GM18499 (cell line): Measurements from ENCODE around the gene DENND2C.

ENCODE experiments used
- ATAC-seq: cut with Tn5 transposase; IDR thresholded peaks from one replicate; pipeline ENCODE4 v1.9.1; 2021; ENCODE audit warnings: moderate number of reproducible peaks; ENCODE audit not compliant: insufficient read depth, unreplicated experiment

The DENND2C gene, protein sequence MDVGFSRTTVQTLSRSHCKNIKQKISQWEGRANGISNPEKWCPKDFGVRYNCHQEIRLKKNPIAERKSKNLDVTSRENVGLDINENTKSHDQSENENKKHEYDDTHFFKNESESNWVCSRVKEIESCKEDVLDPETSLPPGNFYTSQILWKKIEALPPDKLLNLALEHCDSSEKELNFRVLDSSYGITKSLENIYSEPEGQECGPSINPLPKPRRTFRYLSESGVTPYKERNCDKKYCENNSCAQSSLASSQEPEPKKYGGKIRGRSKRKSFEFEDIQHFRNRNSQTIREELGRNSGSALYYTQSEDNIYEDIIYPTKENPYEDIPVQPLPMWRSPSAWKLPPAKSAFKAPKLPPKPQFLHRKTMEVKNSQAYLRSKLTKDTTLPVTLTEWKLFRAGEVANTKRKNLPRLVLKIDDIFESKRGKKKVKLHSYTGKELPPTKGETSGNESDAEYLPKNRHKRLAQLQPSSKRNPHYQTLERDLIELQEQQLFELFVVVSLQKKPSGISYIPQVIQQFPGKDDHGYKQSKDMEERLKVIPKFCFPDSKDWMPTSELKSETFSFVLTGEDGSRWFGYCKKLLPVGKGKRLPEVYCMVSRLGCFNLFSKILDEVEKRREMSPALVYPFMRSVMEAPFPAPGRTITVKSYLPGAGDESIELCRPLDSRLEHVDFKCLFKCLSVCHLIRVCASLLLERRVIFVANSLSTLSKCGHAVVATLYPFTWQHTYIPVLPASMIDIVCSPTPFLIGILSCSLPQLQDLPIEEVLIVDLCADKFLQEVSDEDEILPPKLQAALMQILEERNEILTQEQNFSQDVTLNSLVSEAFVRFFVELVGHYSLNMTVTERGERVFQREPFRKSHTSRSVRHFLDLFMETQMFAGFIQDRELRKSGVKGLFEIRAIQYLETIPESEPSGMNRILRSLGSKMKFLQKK

DNA sequence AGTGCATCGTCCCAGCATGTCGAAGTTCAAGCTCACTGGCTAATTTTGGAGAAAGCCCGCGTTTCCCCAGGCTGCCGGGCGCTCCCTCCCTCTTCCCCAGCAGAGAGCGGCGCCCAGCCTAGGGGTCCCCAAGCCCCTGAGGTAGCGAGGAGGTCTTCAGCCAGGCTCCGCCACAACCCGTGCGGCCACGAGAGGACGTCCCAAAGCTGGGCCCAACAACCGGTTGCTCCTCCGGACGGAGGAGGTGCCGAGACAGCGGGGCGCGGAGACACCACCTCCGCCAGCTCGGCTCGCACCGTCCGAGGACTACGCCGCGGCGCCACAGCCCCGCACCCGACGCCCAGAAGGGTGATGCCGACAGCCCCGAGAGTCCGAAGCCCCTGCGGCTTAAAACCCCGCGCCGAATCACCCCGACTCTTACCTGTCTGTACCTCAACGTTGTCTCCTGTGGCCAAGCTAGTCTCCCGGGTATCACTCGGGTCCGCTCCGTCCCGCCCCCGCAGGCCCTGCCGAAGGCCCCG is at the start of gene DENND2C:
DENND2C (minus strand) TSS at position 488 of the 521 bp plus-strand sequence. CDS start 44,065 bp downstream, outside the sequence.
- peak; percentile 38 for ATAC-seq

DNA sequence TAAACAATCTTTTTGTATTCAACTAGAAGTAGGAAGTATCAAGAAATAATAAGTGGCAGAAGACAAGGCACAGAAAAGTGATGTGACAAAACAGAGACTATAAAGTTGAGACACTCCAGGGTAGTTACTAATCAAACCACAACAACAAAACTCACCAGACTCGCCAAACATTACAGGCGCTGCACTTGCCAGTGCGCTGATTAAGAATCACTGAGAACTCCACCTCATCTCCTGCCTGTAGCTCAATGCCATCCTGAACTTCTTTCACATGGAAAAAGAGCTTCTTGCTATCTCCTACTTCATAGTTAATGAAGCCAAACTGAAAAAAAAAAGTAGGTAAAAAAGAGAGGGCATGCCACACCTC is 49.6 kb upstream of the DENND2C start:
- ATAC-seq = no peak

DNA sequence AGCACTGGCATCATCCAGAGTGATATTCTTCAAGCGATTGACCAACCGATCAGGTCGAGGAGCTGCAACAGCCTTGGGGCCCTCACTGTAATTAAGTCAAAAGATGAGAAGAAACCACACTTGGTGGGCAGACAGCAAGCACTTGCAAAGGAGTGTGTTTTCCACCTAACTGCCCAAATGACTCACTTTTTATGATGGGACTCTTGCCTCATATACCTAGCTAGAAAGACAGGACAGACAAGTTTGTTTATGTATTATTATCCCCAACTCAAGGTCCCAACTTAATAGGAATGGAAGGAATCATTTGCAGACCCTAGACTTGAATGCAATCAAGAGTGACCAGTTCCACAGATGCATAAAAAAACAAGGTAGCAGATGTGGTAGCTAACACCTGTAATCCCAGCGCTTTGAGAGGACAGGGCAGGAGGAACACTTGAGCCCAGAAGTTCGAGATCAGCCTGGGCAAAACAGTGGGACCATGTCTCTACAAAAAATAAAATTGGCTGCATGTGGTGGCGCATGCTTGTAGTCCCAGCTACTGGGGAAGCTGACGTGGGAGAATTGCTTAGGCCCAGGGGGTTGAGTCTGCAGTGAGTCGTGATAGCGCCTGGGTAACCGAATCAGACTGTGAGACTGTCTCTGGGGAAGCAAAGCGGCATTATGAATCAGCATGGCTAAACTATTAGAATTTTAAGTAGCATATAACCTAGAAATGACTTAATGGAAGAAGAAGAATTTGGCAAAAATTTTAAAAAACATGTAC is 49.0 kb upstream of the DENND2C start:
- no peak for ATAC-seq

- ATAC-seq = peak; percentile 53
Observed at GRCh38 chr1:114716304-114717170, 46.7 kb upstream of the DENND2C start, which contains the start of gene NRAS. NRAS (minus strand) TSS chr1:114716771; CDS start chr1:114716160, 611 bp downstream.

GRCh38 chr1:114715952-114716303 is 46.1 kb upstream of the DENND2C start:
- ATAC-seq = no peak

DNA sequence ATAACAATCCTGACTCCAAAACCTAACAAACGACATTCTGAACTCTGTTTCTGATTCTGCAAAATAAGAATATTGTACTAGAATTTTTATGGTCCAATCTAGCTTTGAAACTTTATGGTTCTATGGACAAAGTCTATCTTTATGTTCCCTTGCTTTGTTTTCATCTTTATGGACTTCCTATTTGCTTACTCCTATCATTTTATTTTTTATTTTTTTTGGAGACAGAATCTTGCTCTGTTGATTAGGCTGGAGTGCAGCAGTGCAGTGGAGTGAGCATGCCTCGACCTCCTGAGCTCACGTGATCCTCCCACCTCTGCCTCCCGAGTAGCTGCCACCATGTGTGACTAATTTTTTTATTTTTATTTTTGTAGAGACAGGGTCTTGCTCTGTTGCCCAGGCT is 43.1 kb upstream of the DENND2C start:
- no peak for ATAC-seq

- no peak for ATAC-seq
Observed at GRCh38 chr1:114710360-114710759, 40.5 kb upstream of the DENND2C start.

- ATAC-seq = no peak
Observed at GRCh38 chr1:114707604-114708003, 37.8 kb upstream of the DENND2C start.

DNA sequence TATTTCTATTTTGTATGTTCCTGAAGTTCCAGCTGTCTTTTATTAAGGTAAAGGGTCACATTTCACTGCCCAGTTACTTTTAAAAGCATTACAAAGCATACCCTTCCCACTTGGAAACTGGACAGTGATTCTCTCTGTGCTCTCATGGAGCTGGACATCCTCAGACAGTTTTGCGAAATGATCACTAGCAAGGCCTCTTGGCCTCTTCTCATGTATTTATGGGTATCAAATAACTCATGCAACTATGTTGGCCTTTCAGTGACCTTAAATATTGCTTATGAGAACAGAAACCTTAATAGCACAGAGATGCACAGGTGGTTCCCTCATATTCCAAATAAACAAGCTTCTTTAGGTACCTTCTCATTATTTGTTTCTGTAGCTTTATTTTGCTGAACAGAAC is 33.4 kb upstream of the DENND2C start:
- ATAC-seq = no peak

DNA sequence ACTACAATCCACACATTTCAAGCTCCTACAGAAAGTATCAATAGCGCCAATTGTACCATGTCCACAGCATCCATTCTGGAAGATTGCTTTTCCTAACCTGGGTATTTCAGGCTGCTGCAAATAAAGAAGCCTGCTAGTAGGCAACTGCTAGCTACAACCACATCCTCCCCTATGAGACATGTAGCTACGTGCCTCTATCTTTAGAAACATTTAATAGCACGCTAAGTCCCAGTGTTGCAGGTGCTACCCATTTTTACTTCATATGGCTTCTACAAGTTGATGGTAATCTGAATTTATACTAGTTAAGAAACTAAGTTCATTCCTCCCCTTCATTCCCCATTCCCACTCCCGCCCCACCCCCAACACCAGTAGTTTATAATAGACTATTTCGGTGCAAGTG is 32.9 kb upstream of the DENND2C start:
- peak; percentile 54 for ATAC-seq

- no peak for ATAC-seq
Observed at GRCh38 chr1:114701931-114702330, 32.1 kb upstream of the DENND2C start.

GRCh38 chr1:114700036-114700600 is 30.3 kb upstream of the DENND2C start:
- ATAC-seq = no peak

- ATAC-seq = no peak
Observed at GRCh38 chr1:114696810-114697209, 27.0 kb upstream of the DENND2C start.

GRCh38 chr1:114695430-114696058 is 25.7 kb upstream of the DENND2C start, which contains the start of gene AMPD1:
AMPD1 (minus strand) TSS chr1:114695546; CDS start chr1:114695471, 75 bp downstream.
- ATAC-seq = no peak

DNA sequence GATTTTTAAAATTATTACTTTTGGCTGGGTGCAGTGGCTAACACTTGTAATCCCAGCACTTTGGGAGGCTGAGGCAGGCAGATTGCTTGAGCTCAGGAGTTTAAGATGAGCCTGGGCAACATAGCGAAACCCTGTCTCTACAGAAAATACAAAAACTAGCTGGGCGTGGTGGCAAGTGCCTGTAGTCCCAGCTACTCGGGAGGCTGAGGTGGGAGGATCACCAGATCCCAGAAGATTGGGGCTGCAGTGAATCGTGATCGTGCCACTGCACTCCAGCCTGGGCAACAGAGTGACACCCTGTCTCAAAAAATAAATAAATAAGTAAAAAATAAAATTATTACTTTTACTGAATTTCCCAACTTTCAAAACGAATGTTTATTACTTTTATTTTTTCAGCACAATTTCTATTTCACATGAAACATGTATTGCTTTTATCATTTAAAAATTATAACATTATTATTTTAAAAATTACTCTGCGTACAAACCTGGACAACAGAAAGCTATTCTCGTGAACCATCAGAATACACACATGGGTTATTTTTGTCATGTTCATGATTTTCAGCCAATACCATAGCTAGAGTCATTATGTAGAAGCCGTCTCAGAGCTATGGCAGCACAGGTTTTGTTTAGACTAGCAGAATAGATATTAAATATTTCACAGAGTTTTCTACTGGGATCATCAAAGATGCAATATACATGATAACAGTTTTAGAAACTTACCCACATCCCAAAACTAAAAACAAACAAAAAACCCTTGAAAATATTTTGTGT is 24.9 kb upstream of the DENND2C start:
- no peak for ATAC-seq

DNA sequence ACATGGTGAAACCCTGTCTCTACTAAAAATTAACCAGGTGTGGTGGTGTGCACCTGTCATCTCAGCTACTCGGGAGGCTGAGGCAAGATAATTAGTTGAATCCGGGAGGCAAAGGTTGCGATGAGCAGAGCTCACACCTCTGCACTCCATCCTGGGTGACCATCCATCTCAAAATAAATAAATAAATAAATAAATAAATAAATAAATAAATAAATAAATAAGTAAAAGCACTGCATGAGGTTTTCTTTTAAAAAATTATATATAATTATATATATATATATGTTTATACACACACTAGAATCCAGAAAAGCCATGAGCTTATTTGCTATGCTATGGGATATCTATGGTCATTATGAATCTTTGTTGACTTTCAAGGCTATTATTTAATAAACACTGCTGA is 23.1 kb upstream of the DENND2C start:
- no peak for ATAC-seq

DNA sequence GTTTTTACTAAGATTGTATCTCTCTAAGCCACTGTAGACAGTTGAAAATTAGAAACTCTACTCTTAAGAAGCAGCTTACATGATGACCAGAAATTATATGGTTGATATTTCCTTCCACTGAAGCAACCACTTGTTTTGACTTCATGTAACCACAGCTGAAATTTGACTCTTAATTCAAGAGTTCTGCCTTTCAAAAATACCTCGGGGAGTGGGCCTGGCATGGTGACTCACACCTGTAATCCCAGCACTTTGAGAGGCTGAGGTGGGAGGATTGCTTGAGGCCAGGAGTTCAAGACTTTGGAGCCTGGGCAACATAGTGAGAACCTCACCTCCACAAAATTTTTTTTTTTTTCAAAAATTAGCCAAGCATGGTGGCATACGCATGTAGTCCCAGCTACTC is 21.2 kb upstream of the DENND2C start:
- ATAC-seq = no peak

GRCh38 chr1:114690148-114690547 is 20.3 kb upstream of the DENND2C start:
- no peak for ATAC-seq
